DMS 273 (cell line): ENCODE results near the gene SNX17.
A peak's percentile ranks its signal among the peaks of the same experiment; 100 is the strongest.
"Not testable (repeated sequence)": the region's sequence is repeated elsewhere in the genome, so short reads cannot be mapped to it uniquely, and the experiment has no call there.

Experiments used
- DNase-seq: peaks from one replicate; lab custom pipeline; 2025; ENCODE audit not compliant: unreplicated experiment; lab: John Stamatoyannopoulos, UW

The SNX17 gene

GRCh38 chr2:27370026-27370815, at the start of gene SNX17, which contains the start of gene EIF2B4:
SNX17 (plus strand) TSS chr2:27370616; CDS start chr2:27370744, 128 bp downstream.
EIF2B4 (minus strand) TSS chr2:27370338; CDS start chr2:27370314, 24 bp downstream.
- DNase-seq, result peak; percentile 99

- DNase-seq, result peak; percentile 89
Observed at GRCh38 chr2:27320958-27321543, 49.4 kb upstream of the SNX17 start.

GRCh38 chr2:27322301-27322765, 48.1 kb upstream of the SNX17 start:
- DNase-seq, result no peak

GRCh38 chr2:27322766-27323595, 47.4 kb upstream of the SNX17 start, which contains the start of gene MPV17:
MPV17 (minus strand) TSS chr2:27323097; CDS start chr2:27322517, 580 bp downstream.
- peak; percentile 96 for DNase-seq

- DNase-seq, result peak; percentile 37
Observed at GRCh38 chr2:27323596-27324285, 46.7 kb upstream of the SNX17 start.

- DNase-seq, result no peak
Observed at GRCh38 chr2:27324720-27325119, 45.7 kb upstream of the SNX17 start.

- no peak for DNase-seq
Observed at GRCh38 chr2:27335311-27335710, 35.1 kb upstream of the SNX17 start.

- no peak for DNase-seq
Observed at GRCh38 chr2:27336173-27336572, 34.2 kb upstream of the SNX17 start.

- DNase-seq, result no peak
Observed at GRCh38 chr2:27347641-27348040, 22.8 kb upstream of the SNX17 start.

- DNase-seq, result no peak
Observed at GRCh38 chr2:27350106-27350693, 20.2 kb upstream of the SNX17 start.

GRCh38 chr2:27351802-27352598, 18.4 kb upstream of the SNX17 start:
- DNase-seq, result no peak

GRCh38 chr2:27353386-27353761, 17.0 kb upstream of the SNX17 start:
- not testable (repeated sequence) for DNase-seq

- no peak for DNase-seq
Observed at GRCh38 chr2:27353762-27354596, 16.4 kb upstream of the SNX17 start.

GRCh38 chr2:27354597-27354927, 15.9 kb upstream of the SNX17 start:
- no peak for DNase-seq

GRCh38 chr2:27356056-27356381, 14.4 kb upstream of the SNX17 start:
- peak; percentile 86 for DNase-seq

GRCh38 chr2:27356382-27357181, 13.8 kb upstream of the SNX17 start, which contains the start of gene GTF3C2:
GTF3C2 (minus strand) TSS chr2:27356764; CDS start chr2:27343554, 13,210 bp downstream.
- DNase-seq, result peak; percentile 99

GRCh38 chr2:27362678-27363420, 7.6 kb upstream of the SNX17 start:
- DNase-seq, result no peak
